ENCODE data around the gene TMEM43.

Gene TMEM43

DNA sequence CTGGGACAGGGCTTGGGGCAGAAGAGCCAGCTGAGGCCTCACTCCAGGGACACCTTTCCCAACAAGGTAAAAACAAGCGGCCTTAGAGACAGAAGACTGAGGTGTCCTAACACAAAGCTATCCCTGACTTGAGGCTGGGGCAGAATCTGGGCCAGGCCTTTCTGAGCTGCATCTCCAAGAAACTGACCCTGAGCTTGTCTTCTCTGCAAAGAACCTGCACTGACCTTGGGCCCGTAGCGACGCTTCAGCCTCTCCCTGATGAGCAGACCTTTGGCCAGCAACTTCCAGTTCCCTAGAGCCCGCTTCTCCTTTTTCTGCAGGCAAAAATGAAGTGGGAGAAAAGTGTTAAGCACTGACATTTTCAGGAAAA lies 22.2 kb downstream of the TMEM43 start:
- TF ChIP-seq MYC (IDR thresholded peaks at IDR 0.05; ENCODE audit: low read depth, low read length): no peak
- TF ChIP-seq, protein P1, sequence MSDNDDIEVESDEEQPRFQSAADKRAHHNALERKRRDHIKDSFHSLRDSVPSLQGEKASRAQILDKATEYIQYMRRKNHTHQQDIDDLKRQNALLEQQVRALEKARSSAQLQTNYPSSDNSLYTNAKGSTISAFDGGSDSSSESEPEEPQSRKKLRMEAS (IDR thresholded peaks at IDR 0.05; ENCODE audit: low read depth, low read length): no peak
- TF ChIP-seq, protein P2, sequence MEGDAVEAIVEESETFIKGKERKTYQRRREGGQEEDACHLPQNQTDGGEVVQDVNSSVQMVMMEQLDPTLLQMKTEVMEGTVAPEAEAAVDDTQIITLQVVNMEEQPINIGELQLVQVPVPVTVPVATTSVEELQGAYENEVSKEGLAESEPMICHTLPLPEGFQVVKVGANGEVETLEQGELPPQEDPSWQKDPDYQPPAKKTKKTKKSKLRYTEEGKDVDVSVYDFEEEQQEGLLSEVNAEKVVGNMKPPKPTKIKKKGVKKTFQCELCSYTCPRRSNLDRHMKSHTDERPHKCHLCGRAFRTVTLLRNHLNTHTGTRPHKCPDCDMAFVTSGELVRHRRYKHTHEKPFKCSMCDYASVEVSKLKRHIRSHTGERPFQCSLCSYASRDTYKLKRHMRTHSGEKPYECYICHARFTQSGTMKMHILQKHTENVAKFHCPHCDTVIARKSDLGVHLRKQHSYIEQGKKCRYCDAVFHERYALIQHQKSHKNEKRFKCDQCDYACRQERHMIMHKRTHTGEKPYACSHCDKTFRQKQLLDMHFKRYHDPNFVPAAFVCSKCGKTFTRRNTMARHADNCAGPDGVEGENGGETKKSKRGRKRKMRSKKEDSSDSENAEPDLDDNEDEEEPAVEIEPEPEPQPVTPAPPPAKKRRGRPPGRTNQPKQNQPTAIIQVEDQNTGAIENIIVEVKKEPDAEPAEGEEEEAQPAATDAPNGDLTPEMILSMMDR (IDR thresholded peaks at IDR 0.05; ENCODE audit: low read depth, low read length): no peak
- no peak for TF ChIP-seq POLR2A (IDR thresholded peaks at IDR 0.05; ENCODE audit: extremely low read depth, insufficient read length)
- H3K4me3 ChIP-seq (ENCODE audit: low read depth, low read length): no peak overlapping the region
- no peak for DNase-seq (ENCODE audit: low read depth)

- no peak for DNase-seq (ENCODE audit: low read depth)
- H3K4me3 ChIP-seq (ENCODE audit: low read depth, low read length): no peak overlapping the region
- TF ChIP-seq MYC (IDR thresholded peaks at IDR 0.05; ENCODE audit: low read depth, low read length) (no peak), POLR2A (IDR thresholded peaks at IDR 0.05; ENCODE audit: extremely low read depth, insufficient read length) (no peak)
- TF ChIP-seq, protein P1 (IDR thresholded peaks at IDR 0.05; ENCODE audit: low read depth, low read length): no peak
Observed at GRCh38 chr3:14147617-14148016, 22.8 kb downstream of the TMEM43 start.

DNA sequence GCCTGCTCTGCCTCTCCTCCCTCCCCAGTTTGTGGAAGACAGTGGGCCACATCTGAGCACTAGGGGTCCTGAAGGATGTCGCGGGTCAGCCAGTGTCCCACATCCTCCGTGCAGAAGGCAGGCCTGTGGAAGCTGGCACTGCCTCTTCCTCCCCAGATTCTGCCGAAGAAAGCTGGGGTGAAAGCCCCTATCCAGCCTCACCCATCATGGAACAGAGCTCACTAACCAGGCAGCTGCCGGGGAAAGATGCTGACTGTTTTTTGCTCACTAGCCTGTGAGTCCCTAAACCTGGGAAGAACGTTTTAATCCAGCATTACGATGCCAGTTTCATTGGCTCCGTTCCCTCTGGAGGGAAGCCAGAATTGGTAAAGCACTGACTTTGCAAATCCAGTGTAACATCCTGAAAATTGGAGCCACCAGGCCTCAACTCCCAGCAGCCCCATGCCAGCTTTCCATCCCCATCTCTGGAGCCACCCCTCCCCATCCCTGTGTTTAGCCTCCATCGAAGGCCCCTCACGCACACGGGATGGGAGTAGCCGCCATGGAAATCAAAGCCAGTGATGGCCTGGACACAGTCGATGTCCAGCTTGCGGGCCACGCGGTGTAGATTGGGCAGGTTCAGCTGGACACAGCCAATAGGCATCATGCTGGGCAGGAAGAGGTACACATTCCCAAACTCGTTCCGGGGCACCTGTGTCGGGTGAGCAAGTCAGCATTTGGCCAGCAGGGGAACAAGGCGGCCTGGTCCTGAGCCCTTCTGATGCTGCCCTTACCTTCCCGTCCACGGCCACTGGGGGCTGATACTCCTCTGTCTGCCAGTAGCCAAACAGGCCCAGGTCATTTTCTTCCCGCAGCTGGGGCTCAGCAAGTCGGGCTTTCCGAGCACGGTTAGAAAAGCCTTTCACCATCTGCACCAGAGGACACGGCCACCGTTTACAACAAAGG lies 23.5 kb downstream of the TMEM43 start:
- no peak for DNase-seq (ENCODE audit: low read depth)
- TF ChIP-seq MYC (IDR thresholded peaks at IDR 0.05; ENCODE audit: low read depth, low read length) (no peak), POLR2A (IDR thresholded peaks at IDR 0.05; ENCODE audit: extremely low read depth, insufficient read length) (no peak)
- TF ChIP-seq, protein P2 (IDR thresholded peaks at IDR 0.05; ENCODE audit: low read depth, low read length): no peak
- TF ChIP-seq, protein P1 (IDR thresholded peaks at IDR 0.05; ENCODE audit: low read depth, low read length): no peak
- no peak overlapping the region for H3K4me3 ChIP-seq (ENCODE audit: low read depth, low read length)

DNA sequence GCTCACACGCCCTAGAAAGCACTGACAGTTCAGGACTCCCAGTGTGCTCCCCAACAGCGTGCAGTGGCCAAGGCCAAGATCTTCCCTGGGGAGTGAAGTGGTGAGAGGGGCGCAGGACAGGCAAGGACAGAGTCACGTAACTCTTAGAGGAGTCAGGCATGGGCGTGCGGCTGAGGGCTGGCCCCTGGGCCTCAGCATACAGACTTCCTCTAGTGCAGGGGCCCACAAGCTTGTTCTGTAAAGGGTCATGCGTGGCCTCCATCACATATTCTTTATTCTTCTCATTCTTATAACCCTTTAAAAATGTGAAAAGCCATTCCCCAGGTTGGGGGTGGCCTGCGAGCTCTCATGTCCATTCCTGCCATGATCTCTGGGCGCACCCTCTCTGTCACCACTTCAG lies 25.2 kb downstream of the TMEM43 start:
- H3K4me3 ChIP-seq (ENCODE audit: low read depth, low read length): no peak overlapping the region
- DNase-seq (ENCODE audit: low read depth): no peak
- TF ChIP-seq, protein P2 (IDR thresholded peaks at IDR 0.05; ENCODE audit: low read depth, low read length): no peak
- no peak for TF ChIP-seq MYC (IDR thresholded peaks at IDR 0.05; ENCODE audit: low read depth, low read length)
- no peak for TF ChIP-seq POLR2A (IDR thresholded peaks at IDR 0.05; ENCODE audit: extremely low read depth, insufficient read length)
- TF ChIP-seq, protein P1 (IDR thresholded peaks at IDR 0.05; ENCODE audit: low read depth, low read length): no peak

DNA sequence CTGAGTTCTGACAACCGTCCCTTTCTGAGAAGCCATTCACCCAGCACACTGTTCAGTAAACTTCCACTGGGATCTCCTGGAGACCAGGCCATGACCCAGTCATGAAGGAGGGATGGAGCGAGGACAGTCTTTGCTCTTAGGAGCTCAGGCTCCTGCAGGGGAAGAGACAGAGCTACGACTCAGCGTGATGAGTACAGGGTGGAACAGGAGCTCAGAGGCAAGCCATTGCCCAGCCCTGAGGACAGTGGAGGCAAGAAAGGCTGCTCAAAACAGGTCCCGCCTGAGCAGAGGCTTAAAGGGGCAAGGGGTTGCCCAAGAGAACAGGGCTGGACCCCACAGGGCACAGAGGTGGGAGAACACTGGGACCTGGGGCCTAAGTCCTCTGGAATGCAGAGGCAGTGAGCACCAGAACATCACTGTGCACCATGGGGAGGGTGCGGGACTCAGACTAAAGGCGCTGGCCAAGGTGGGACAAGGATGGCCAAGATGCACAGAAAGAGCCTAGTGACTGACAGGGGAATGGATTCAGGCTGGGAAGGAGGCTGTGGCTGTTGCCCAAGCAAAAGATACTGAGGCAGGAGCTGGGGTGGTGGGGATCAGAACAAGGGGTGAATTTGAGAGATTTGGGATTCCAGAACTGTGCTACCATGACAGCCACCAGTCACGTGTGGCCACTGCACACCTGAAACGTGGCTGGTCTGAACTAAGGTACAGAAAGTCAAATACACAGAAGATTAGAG lies 25.8 kb downstream of the TMEM43 start:
- no peak overlapping the region for H3K4me3 ChIP-seq (ENCODE audit: low read depth, low read length)
- DNase-seq (ENCODE audit: low read depth): no peak
- TF ChIP-seq, protein P2 (IDR thresholded peaks at IDR 0.05; ENCODE audit: low read depth, low read length): no peak
- TF ChIP-seq MYC (IDR thresholded peaks at IDR 0.05; ENCODE audit: low read depth, low read length): no peak
- TF ChIP-seq, protein P1 (IDR thresholded peaks at IDR 0.05; ENCODE audit: low read depth, low read length): no peak
- TF ChIP-seq POLR2A (IDR thresholded peaks at IDR 0.05; ENCODE audit: extremely low read depth, insufficient read length): no peak

All from NB4 (cell line).